ENCODE measurements around the gene RAP1A.
A peak's percentile ranks its signal among the peaks of the same experiment; 100 is the strongest.

RAP1A gene

GRCh38 chr1:111619635-111620440 is at the start of gene RAP1A:
TSS of gene RAP1A (plus strand) at chr1:111619789. CDS start at chr1:111691361, 71,572 bp downstream.
- peak; percentile 92 to 98 for DNase-seq (ENCODE audit: low read depth in 1 of 2, low spot score in 1 of 2)

DNA sequence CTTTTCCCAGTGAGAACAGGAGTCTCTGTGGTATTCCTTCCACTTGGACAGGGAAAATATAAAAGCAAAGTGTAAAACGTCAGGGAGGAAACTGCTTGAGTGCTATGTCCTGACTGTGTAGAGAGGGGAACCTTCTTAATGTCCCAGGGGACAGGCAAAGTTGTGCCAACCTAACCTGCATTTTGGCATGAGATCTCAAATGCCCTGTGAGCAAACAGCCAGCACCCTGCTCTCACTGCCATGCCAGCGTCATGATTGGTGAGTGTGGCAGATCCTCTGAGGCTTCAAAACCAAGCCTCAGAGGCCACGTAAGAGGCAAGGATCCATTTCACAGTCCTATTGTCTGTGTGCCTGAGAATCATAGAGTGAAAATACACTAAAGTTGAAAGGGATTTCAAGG is 49.7 kb upstream of the RAP1A start:
- DNase-seq (ENCODE audit: low read depth in 1 of 2, low spot score in 1 of 2) = no peak

- peak; percentile 9 to 10 for DNase-seq (ENCODE audit: low read depth in 1 of 2, low spot score in 1 of 2)
Observed at GRCh38 chr1:111570781-111571181, 48.8 kb upstream of the RAP1A start.

GRCh38 chr1:111571239-111571638 is 48.4 kb upstream of the RAP1A start:
- DNase-seq (ENCODE audit: low read depth in 1 of 2, low spot score in 1 of 2) = no peak

DNA sequence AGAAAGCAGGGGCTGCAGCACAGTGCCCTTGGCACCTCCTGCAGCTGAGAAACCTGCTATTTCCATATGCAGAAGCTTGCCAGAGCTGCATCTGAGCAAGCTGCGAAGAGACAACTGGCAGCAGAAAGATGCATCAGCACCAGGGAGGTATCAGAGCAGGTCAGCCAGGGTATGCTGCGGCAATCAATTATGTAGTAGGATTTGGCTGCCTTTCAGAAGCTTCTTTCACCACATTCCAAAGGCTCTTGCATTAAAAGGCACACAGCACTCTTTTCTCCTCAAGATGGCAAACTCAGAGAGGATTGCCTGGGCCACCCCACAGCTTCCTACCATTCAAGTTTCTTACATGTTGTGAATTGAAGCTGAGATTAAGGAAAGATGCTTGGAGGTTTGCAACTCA is 47.6 kb upstream of the RAP1A start:
- no peak for DNase-seq (ENCODE audit: low read depth in 1 of 2, low spot score in 1 of 2)

GRCh38 chr1:111576547-111576946 is 43.0 kb upstream of the RAP1A start:
- no peak for DNase-seq (ENCODE audit: low read depth in 1 of 2, low spot score in 1 of 2)

- DNase-seq (ENCODE audit: low read depth in 1 of 2, low spot score in 1 of 2) = no peak
Observed at GRCh38 chr1:111577814-111578213, 41.8 kb upstream of the RAP1A start.

- DNase-seq (ENCODE audit: low read depth in 1 of 2, low spot score in 1 of 2) = no peak
Observed at GRCh38 chr1:111581166-111581565, 38.4 kb upstream of the RAP1A start.

DNA sequence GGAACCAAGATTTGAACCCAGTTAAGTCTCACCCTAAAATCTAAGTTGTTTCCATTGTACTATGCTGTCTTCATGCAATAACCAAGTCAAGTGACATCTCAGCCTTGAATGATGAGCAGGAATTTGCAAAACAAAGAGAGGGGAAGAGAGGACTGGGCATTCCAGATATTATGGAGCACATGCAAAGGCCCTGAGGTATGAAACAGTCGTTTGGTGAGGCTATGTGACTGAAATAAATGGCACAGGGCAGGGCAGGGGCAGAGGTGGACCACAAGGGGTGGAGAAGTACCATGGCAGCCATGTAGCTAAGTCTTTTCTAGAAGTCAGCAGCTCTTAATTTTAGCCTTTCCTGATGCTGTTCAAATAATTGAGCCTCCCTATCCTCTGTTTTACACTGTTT is 37.6 kb upstream of the RAP1A start:
- DNase-seq (ENCODE audit: low read depth in 1 of 2, low spot score in 1 of 2) = no peak

- no peak for DNase-seq (ENCODE audit: low read depth in 1 of 2, low spot score in 1 of 2)
Observed at GRCh38 chr1:111582644-111583618, 36.7 kb upstream of the RAP1A start.

- no peak for DNase-seq (ENCODE audit: low read depth in 1 of 2, low spot score in 1 of 2)
Observed at GRCh38 chr1:111585447-111586086, 34.0 kb upstream of the RAP1A start.

DNA sequence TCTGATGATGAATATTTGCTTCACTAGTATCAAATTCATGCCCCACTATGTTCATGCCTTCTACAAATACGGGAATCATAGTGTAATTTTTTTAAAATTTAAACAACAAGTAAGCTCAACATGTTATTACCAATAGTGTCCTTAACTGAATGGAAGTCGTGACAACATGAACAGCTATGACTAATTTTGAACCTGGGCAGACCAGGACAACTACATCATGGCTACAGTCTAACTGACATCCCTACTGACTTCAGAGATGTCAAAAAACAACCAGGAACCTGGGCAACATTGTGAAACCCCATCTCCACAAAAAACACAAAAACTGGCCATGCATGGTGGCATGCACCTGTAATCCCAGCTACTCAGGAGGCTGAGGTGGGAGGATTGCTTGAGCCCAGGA is 33.5 kb upstream of the RAP1A start:
- no peak for DNase-seq (ENCODE audit: low read depth in 1 of 2, low spot score in 1 of 2)

GRCh38 chr1:111587509-111588174 is 31.9 kb upstream of the RAP1A start:
- no peak for DNase-seq (ENCODE audit: low read depth in 1 of 2, low spot score in 1 of 2)

- no peak for DNase-seq (ENCODE audit: low read depth in 1 of 2, low spot score in 1 of 2)
Observed at GRCh38 chr1:111591937-111592336, 27.7 kb upstream of the RAP1A start.

DNA sequence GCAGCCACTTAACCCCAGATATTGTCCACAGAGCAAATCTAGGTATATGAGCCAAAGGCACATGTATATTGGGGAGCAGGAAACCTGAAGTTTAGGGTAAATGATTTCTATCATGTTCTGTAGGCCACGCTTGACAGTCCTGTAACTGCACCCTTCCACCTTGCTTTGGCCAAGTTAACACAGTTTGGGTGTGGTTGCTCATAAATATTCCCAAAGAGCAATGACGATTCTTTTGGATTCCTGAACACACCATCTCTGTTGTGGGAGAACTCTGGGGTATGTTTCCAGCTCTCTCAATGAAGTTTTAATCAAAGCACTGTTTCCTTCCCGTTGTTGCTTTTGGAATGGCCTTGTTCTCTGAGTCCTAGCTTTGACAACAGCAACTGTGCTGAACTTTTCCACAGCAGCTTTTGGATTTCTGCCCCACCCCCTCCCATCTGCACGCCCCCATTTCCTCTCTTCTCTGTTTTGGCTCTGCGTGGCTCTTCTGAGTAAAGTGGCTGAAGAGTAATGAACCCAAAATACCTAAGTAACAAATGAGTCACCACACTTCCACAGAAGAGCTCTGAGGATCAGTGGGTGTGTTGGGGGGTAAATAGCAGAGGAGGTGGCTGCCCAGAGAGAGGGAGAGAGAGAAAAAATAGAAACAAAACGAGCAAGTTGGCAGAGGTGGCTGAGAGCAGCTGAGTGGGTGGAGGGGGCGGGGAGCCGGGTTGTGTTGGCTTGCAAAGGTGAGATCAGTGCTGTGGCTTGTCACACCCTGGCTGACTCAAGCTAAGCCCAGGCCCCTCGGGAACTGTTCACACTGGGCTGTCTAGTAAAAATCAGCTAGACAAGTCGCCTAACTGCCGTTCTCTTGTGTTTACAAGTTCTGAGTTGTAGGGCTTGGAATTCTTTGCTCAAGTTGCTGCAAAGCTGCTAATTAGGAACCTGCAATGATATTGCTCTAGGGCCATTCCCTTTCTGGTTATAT is 26.9 kb upstream of the RAP1A start:
- peak; percentile 85 to 92 for DNase-seq (ENCODE audit: low read depth in 1 of 2, low spot score in 1 of 2)

DNA sequence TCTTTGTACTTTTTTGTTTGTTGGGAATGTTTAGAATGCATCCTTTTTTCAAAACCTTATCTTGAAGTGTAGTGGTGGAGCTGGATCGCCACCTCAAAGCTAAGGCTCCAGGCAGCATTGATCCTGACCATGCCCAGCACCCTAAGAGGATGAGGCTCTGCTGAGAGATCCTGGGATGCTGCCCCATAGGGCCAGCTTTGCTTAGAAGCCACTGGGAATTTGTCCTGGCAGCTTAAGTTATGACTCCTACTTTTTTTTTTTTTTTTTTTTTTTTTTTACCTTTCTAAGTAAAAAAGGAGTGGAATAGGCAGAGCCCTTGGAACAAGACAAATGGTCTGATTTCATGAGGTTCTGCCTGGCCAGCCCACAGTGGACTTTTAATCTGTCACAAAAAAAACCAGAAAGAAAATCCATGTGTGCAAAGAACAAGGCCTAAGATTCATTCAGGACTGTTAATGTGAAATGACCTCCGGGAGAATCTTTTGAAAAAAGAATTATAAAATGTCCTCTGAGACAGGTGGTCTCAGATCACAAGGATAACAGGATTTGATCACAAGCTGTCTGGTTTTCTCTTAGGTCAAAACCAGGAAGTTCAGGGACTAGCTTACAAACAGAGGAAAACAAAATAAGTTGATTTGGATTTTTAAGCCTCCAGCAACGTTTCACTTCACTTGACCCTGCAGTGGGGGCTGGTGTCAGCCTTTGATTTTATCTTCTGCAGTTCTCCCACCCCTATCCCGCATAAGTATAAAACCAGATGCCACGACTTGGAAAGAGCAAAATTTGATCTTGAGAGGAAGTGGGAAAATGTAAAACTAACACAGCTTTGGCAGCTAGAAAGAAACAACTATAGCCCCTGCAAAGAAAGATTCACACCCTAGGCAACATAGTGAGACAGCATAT is 25.9 kb upstream of the RAP1A start:
- DNase-seq (ENCODE audit: low read depth in 1 of 2, low spot score in 1 of 2) = no peak

GRCh38 chr1:111594306-111594693 is 25.3 kb upstream of the RAP1A start:
- DNase-seq (ENCODE audit: low read depth in 1 of 2, low spot score in 1 of 2) = no peak

DNA sequence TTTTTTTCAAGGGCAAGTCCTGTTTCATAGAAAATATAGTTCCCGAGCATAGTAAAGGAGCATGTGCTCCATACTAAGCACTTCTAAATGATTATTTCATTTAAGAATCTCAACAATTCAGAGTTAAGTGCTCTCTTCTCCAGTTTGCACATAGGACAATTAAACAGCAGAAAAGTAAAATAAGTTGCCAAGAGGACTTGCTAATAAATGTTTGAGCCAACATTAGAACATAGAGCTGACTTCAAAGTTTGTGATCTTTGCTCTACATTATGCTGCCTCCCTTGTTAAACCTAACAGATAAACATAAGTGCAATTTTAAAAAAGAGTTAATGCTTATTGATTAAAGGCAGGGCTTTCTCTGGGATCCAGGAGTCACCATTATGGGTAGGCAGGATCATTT is 23.8 kb upstream of the RAP1A start:
- DNase-seq (ENCODE audit: low read depth in 1 of 2, low spot score in 1 of 2) = no peak

DNA sequence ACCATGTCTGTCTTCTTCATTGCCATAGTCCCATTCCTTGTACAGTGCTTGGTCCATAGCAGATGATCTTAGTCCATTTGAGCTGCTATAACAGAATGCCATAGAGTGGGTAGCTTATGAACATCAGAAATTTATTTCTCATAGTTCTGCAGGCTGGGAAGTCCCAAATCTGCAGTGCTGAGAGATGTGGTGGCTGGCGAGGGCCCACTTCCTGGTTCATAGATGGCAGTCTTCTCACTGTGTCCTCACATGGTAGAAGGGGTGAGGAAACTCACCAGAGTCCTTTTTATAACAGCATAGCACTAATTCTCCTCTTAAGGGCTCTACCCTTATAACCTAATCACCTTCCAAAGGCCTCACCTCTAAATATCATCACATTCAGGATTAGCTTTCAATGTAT is 23.1 kb upstream of the RAP1A start:
- DNase-seq (ENCODE audit: low read depth in 1 of 2, low spot score in 1 of 2) = peak in 1 of 2 donors; percentile 49
